Neural cell (in vitro differentiated cells): ENCODE data around the gene SDF4. TPM values are rescaled to one million over a fixed set of nuclear protein-coding genes. Genes with fewer than 3 reads are reported as not detected.

Experiments
- H2AFZ ChIP-seq: fragments of 200-600, 300-800 bp; sonication (generic), shearing (Covaris generic); 2 replicates; pipeline ENCODE4 v1.6.0; 2014; ENCODE audit warnings: low read depth, mild to moderate bottlenecking, antibody characterized with exemption, low read length, moderate library complexity
- H3F3A ChIP-seq: fragments of 200-600 bp; shearing (Covaris generic); 2 replicates; pipeline ENCODE4 v1.6.1; 2016; ENCODE audit warnings: mild to moderate bottlenecking, moderate library complexity, mixed read lengths, antibody characterized with exemption, low read length; ENCODE audit not compliant: insufficient read depth, poor library complexity, severe bottlenecking
- H3K27ac ChIP-seq: fragments of 200-600, 300-800 bp; sonication (generic), shearing (Covaris generic); 2 replicates; pipeline ENCODE4 v1.5.1; 2014; ENCODE audit warnings: mild to moderate bottlenecking, low read length, moderate library complexity
- H3K27me3 ChIP-seq: fragments of 300-800, 200-600 bp; sonication (generic), shearing (Covaris generic); 2 replicates; pipeline ENCODE4 v1.6.0; 2014; ENCODE audit warnings: mild to moderate bottlenecking, low read depth, low read length, moderate library complexity; ENCODE audit not compliant: insufficient read depth
- H3K36me3 ChIP-seq: fragments of 300-800, 200-600 bp; sonication (generic), shearing (Covaris generic); 2 replicates; pipeline ENCODE4 v1.5.1; 2014; ENCODE audit warnings: mild to moderate bottlenecking, antibody characterized with exemption, low read length, moderate library complexity; ENCODE audit not compliant: insufficient read depth
- H3K4me2 ChIP-seq: fragments of 300-800, 200-600 bp; sonication (generic), shearing (Covaris generic); 2 replicates; pipeline ENCODE4 v1.6.0; 2014; ENCODE audit warnings: mild to moderate bottlenecking, low read length
- H3K4me3 ChIP-seq: fragments of 300-800, 200-600 bp; sonication (generic), shearing (Covaris generic); 2 replicates; pipeline ENCODE4 v1.5.1; 2014; ENCODE audit warnings: mild to moderate bottlenecking, low read length, moderate library complexity
- H3K79me2 ChIP-seq: fragments of 200-600 bp; shearing (Covaris generic); replicated peaks from 2 replicates; pipeline ENCODE4 v1.6.0; 2014; ENCODE audit warnings: mild to moderate bottlenecking, low read length, moderate library complexity; ENCODE audit not compliant: insufficient read depth
- H3K9ac ChIP-seq: fragments of 300-800, 200-600 bp; sonication (generic), shearing (Covaris generic); 2 replicates; pipeline ENCODE4 v1.6.1; 2016; ENCODE audit warnings: mild to moderate bottlenecking, low read length, mixed read lengths
- H3K9me2 ChIP-seq: fragments of 200-600 bp; shearing (Covaris generic); 2 replicates; pipeline ENCODE4 v1.6.1; 2016; ENCODE audit warnings: mild to moderate bottlenecking, low read length, mixed read lengths; ENCODE audit not compliant: insufficient read depth
- H3K9me3 ChIP-seq: fragments of 200-600, 300-800 bp; sonication (generic), shearing (Covaris generic); 2 replicates; pipeline ENCODE4 v1.6.1; 2016; ENCODE audit warnings: mild to moderate bottlenecking, mixed run types, low read length, moderate library complexity, mixed read lengths
- H4K20me1 ChIP-seq: fragments of 200-600 bp; shearing (Covaris generic); 2 replicates; pipeline ENCODE4 v1.6.1; 2016; ENCODE audit warnings: mild to moderate bottlenecking, mixed run types; ENCODE audit not compliant: insufficient read depth
- CTCF ChIP-seq: fragments of 450-650 bp; IDR thresholded peaks from 2 replicates; pipeline ENCODE4 v1.5.1; 2014; ENCODE audit warnings: antibody characterized with exemption, mild to moderate bottlenecking, moderate library complexity; ENCODE audit not compliant: poor library complexity, severe bottlenecking
- EP300 ChIP-seq: fragments of 450-650 bp; conservative IDR thresholded peaks from 2 replicates; pipeline ENCODE4 v1.6.1; 2014; ENCODE audit warnings: antibody characterized with exemption, mild to moderate bottlenecking, moderate library complexity; ENCODE audit not compliant: poor library complexity, severe bottlenecking
- EZH2 ChIP-seq: fragments of 200-600, 300-800 bp; shearing (Covaris generic), sonication (generic); IDR thresholded peaks from 2 replicates; pipeline ENCODE4 v1.6.1; 2014; ENCODE audit warnings: antibody characterized with exemption, low read length, borderline replicate concordance, mild to moderate bottlenecking; ENCODE audit not compliant: insufficient read depth, poor library complexity, severe bottlenecking
- MXI1 ChIP-seq: fragments of 450-650 bp; conservative IDR thresholded peaks from 2 replicates; pipeline ENCODE4 v1.6.1; 2014; ENCODE audit warnings: antibody characterized with exemption, mild to moderate bottlenecking; ENCODE audit not compliant: poor library complexity, severe bottlenecking
- POLR2AphosphoS5 ChIP-seq: IDR thresholded peaks from 2 replicates; pipeline ENCODE4 v1.6.1; 2012
- RAD21 ChIP-seq: fragments of 450-650 bp; conservative IDR thresholded peaks from 2 replicates; pipeline ENCODE4 v1.6.1; 2014; ENCODE audit warnings: antibody characterized with exemption, mild to moderate bottlenecking, moderate library complexity
- REST ChIP-seq: IDR thresholded peaks from 2 replicates; pipeline ENCODE4 v1.6.1; 2012; ENCODE audit warnings: borderline replicate concordance
- SMC3 ChIP-seq: fragments of 450-650 bp; conservative IDR thresholded peaks from 2 replicates; pipeline ENCODE4 v1.6.1; 2014; ENCODE audit warnings: antibody characterized with exemption, mild to moderate bottlenecking, moderate library complexity; ENCODE audit not compliant: poor library complexity
- TAF1 ChIP-seq: IDR thresholded peaks from 2 replicates; pipeline ENCODE4 v1.6.1; 2012; ENCODE audit warnings: low read depth
- polyA plus RNA-seq: library from polyadenylated mRNA; depleted of rRNA; stranded (reverse); fragments of >200 nt; gene quantifications from 2 replicates; pipeline ENCODE4 v1.2.3, GENCODE V29; 2014

The SDF4 gene
- polyA plus RNA-seq, 1 donor from 2014 or later: 91.2 TPM

- H4K20me1 ChIP-seq: no peaks in the 10 kb centered on the region
- no peaks in the 10 kb centered on the region for H3K9me3 ChIP-seq
- H3K4me3 ChIP-seq: peak overlapping the region; percentile 95
- H3F3A ChIP-seq: no peaks in the 10 kb centered on the region
- H2AFZ ChIP-seq: no peak overlapping the region
- peak overlapping the region; percentile 87 for H3K9ac ChIP-seq
- H3K27me3 ChIP-seq: no peaks in the 10 kb centered on the region
- H3K9me2 ChIP-seq: no peaks in the 10 kb centered on the region
- H3K36me3 ChIP-seq: no peaks in the 10 kb centered on the region
- TF ChIP-seq REST (no peak), MXI1 (no peak), POLR2AphosphoS5 (no peak), EP300 (no peak), TAF1 (no peak), SMC3 (no peak), RAD21 (no peak), CTCF (no peak), EZH2 (no peak)
- H3K4me2 ChIP-seq: peak overlapping the region; percentile 98
- peak overlapping the region; percentile 57 for H3K27ac ChIP-seq
- peaks cover 37% of the 10 kb centered on the region for H3K79me2 ChIP-seq
Measured at GRCh38 chr1:1273209-1273511, 41.4 kb upstream of the SDF4 start.

- Histone ChIP-seq H3K79me2 (peaks cover 37% of the 10 kb centered on the region), H3K9me3 (no peaks in the 10 kb centered on the region), H3K4me3 (peak overlapping the region; percentile 95), H3K27ac (peak overlapping the region; percentile 57), H3K4me2 (peak overlapping the region; percentile 98), H3K9me2 (no peaks in the 10 kb centered on the region), H2AFZ (no peak overlapping the region), H3K27me3 (no peaks in the 10 kb centered on the region), H3F3A (no peaks in the 10 kb centered on the region), H3K9ac (peak overlapping the region; percentile 87), H4K20me1 (no peaks in the 10 kb centered on the region), H3K36me3 (no peaks in the 10 kb centered on the region)
- TF ChIP-seq MXI1: no peak
- no peak for TF ChIP-seq TAF1
- no peak for TF ChIP-seq EZH2
- no peak for TF ChIP-seq SMC3
- TF ChIP-seq EP300: no peak
- no peak for TF ChIP-seq POLR2AphosphoS5
- TF ChIP-seq RAD21: no peak
Measured at GRCh38 chr1:1272341-1273208, 40.8 kb upstream of the SDF4 start.
